ENCODE measurements around the gene PRKAR2B. TPM values are rescaled to one million over a fixed set of nuclear protein-coding genes. Genes with fewer than 3 reads are reported as not detected.

Gene PRKAR2B
- total and polyA plus RNA-seq, 2 of the 4 experiments (the other 2 are of a cell fraction), result 3.0 to 3.1 TPM

- Histone ChIP-seq H3K27ac (ENCODE audit: insufficient read depth, low read length) (no peak overlapping the region), H4K91ac (ENCODE audit: insufficient read depth, low read depth, low read length) (no peak overlapping the region), H2AK9ac (replicated peaks; ENCODE audit: low read depth, low read length, poor library complexity) (no peak overlapping the region), H3K14ac (replicated peaks; ENCODE audit: low read depth, low read length) (no peak overlapping the region), H2BK15ac (ENCODE audit: low read depth, low read length) (no peak overlapping the region), H3K9me3 (ENCODE audit: control insufficient read depth, insufficient read depth, low read length) (no peaks in the 10 kb centered on the region), H3K18ac (ENCODE audit: low read depth, low read length) (no peak overlapping the region), H3K23ac (ENCODE audit: low read depth, low read length) (no peak overlapping the region), H4K20me1 (ENCODE audit: insufficient read depth, low read length) (no peaks in the 10 kb centered on the region), H4K8ac (ENCODE audit: low read depth in 2 of 2, low read length in 2 of 2) (no peak overlapping the region), H2BK20ac (ENCODE audit: low read depth, low read length) (no peak overlapping the region), H3K79me1 (ENCODE audit: low read depth in 1 of 2, low read length in 2 of 2) (no peaks in the 10 kb centered on the region), H2AFZ (replicated peaks; ENCODE audit: low read length, poor library complexity) (no peak overlapping the region), H3K9ac (ENCODE audit: low read depth, low read length) (no peak overlapping the region), H4K5ac (ENCODE audit: low read depth, low read length) (no peak overlapping the region), H3K4me3 (ENCODE audit: insufficient read depth, low read depth, low read length) (no peak overlapping the region), H2AK5ac (ENCODE audit: low read depth, low read length) (no peak overlapping the region), H3K4me2 (ENCODE audit: low read depth, low read length) (no peak overlapping the region), H3K36me3 (ENCODE audit: control insufficient read depth, insufficient read depth, low read length) (no peaks in the 10 kb centered on the region), H2BK120ac (ENCODE audit: low read depth, low read length) (no peak overlapping the region), H3K4ac (ENCODE audit: low read depth, low read length) (no peak overlapping the region), H3K27me3 (ENCODE audit: control insufficient read depth, insufficient read depth, low read length) (no peaks in the 10 kb centered on the region), H3K56ac (ENCODE audit: extremely low read depth, insufficient read depth, low read length) (no peak overlapping the region), H3K9me1 (ENCODE audit: insufficient read depth, low read length) (peaks cover 5% of the 10 kb centered on the region), H2BK5ac (ENCODE audit: low read depth, low read length, poor library complexity, severe bottlenecking) (no peak overlapping the region), H3K4me1 (ENCODE audit: control insufficient read depth, insufficient read depth, low read length) (peaks cover 6% of the 10 kb centered on the region)
- ChIA-PET CTCF (interaction anchor here (0.6 to 1.5 kb wide), 3 partner anchors 202 to 419 kb away, joined by 3 to 13 read pairs (median 6); no protein-coding TSS in a partner anchor), POLR2A (ENCODE audit: unreplicated experiment) (no interaction called here)
- DNase-seq (no peak), ATAC-seq (ENCODE audit: low read depth) (no peak)
- in situ Hi-C loops (cut with MboI; ENCODE audit: low sequenced_read_pairs), result loop anchor here (5.0 to 10.0 kb wide), 4 partner anchors 203 to 975 kb away; partner anchors contain the start of gene CCDC71L
- WGBS, 2 experiments (ENCODE audit: extremely low coverage in 2 of 2, insufficient read length in 1 of 2), result no CpG with 5 or more reads among the region's 1 CpG
- BruUV-seq (replicated peaks), result no TSS peak
- intact Hi-C loops (cut with micrococcal nuclease), result loop anchor here (1.0 to 5.0 kb wide), 5 partner anchors 105 to 973 kb away; partner anchors contain the start of genes CCDC71L and PRKAR2B
- dilution Hi-C loops (cut with HindIII; ENCODE audit: low sequenced_read_pairs, unreplicated experiment), result loop anchor here (10.0 kb wide), 1 partner anchor 205 kb away; no protein-coding TSS in a partner anchor
- no peak for TF ChIP-seq FOS (IDR thresholded peaks at IDR 0.05; ENCODE audit: low read depth, low read length)
- TF ChIP-seq RAD21 (IDR thresholded peaks at IDR 0.05; ENCODE audit: low read length), result no peak
- no peak for TF ChIP-seq BHLHE40 (IDR thresholded peaks at IDR 0.05; ENCODE audit: low read depth, low read length)
- TF ChIP-seq MAFK (IDR thresholded peaks at IDR 0.05; ENCODE audit: low read depth, low read length), result no peak
- TF ChIP-seq CTCF (conservative IDR thresholded peaks at IDR 0.05; ENCODE audit: low read depth, low read length), result no peak
- no peak for TF ChIP-seq MXI1 (IDR thresholded peaks at IDR 0.05; ENCODE audit: borderline replicate concordance, low read depth, low read length)
- no peak for TF ChIP-seq NFE2L2 (IDR thresholded peaks at IDR 0.05; ENCODE audit: low read depth, low read length)
- no peak for TF ChIP-seq POLR2A (IDR thresholded peaks at IDR 0.05; ENCODE audit: low read depth, low read length)
- no peak for TF ChIP-seq MAZ (IDR thresholded peaks at IDR 0.05; ENCODE audit: borderline replicate concordance, low read depth, low read length)
- no peak for TF ChIP-seq RCOR1 (IDR thresholded peaks at IDR 0.05; ENCODE audit: insufficient replicate concordance, low read length)
Measured at GRCh38 chr7:107149863-107150262, 105.4 kb downstream of the PRKAR2B start.

Data from IMR-90 (cell line).